A549 (cell line): ENCODE data around the gene VIPR1.

ENCODE experiments used
- CTCF ChIP-seq: fragments of >200 bp; sonication (Bioruptor Twin); formaldehyde crosslinking; IDR thresholded peaks from 3 replicates; pipeline ENCODE4 v1.5.1; 2016
- EP300 ChIP-seq, 2 experiments: fragments of >200 bp; sonication (Bioruptor Twin); formaldehyde crosslinking; IDR thresholded peaks; 2 replicates in 1 of 2; 3 replicates in 1 of 2; pipeline ENCODE4 v1.6.1; 2016 to 2017
- JUN ChIP-seq, 2 experiments: fragments of >200 bp; sonication (Bioruptor Twin); formaldehyde crosslinking; IDR thresholded peaks; 2 replicates in 1 of 2; 3 replicates in 1 of 2; pipeline ENCODE4 v1.6.1; 2016 to 2017
- JUNB ChIP-seq: fragments of >200 bp; sonication (Bioruptor Twin); formaldehyde crosslinking; IDR thresholded peaks from 2 replicates; pipeline ENCODE4 v1.6.1; 2016
- MAFK ChIP-seq: fragments of 450-650 bp; IDR thresholded peaks from 2 replicates; pipeline ENCODE4 v1.6.1; 2014; ENCODE audit not compliant: partially characterized antibody
- POLR2A ChIP-seq: IDR thresholded peaks from 2 replicates; pipeline ENCODE4 v1.6.1; 2012; ENCODE audit warnings: mild to moderate bottlenecking, low read length
- RAD21 ChIP-seq, 2 experiments: fragments of >200 bp in 1 of 2; sonication (Bioruptor Twin) in 1 of 2; formaldehyde crosslinking in 1 of 2; IDR thresholded peaks in 1 of 2; conservative IDR thresholded peaks in 1 of 2; 2 replicates in 1 of 2; 3 replicates in 1 of 2; pipeline ENCODE4 v1.6.1; 2012 to 2018; ENCODE audit warnings: inconsistent platforms in 1 of 2
- RCOR1 ChIP-seq: fragments of 150-350 bp; IDR thresholded peaks from 2 replicates; pipeline ENCODE4 v1.6.1; 2014; ENCODE audit warnings: antibody characterized with exemption, low read length, low read depth

- TF ChIP-seq RAD21 (conservative IDR thresholded peaks at IDR 0.05 in 1 of 2, IDR thresholded peaks at IDR 0.05 in 1 of 2) = no peak
- TF ChIP-seq CTCF = no peak
- no peak for TF ChIP-seq POLR2A
- no peak for TF ChIP-seq MAFK
- TF ChIP-seq RCOR1 = no peak
- no peak for TF ChIP-seq EP300 (IDR thresholded peaks at IDR 0.05)
- no peak for TF ChIP-seq JUN (IDR thresholded peaks at IDR 0.05)
- no peak for TF ChIP-seq JUNB
Measured at GRCh38 chr3:42537350-42537749, 34.9 kb downstream of the VIPR1 start.
